NCI-H446 treated with DMSO at 0.1 percent for 48 hours (cell line): ENCODE measurements around the gene CABP4.
"Not testable (repeated sequence)": the region's sequence is repeated elsewhere in the genome, so short reads cannot be mapped to it uniquely, and the experiment has no call there.

Source experiments
- DNase-seq: peaks from one replicate; lab custom pipeline; 2025; lab: John Stamatoyannopoulos, UW

The CABP4 gene

DNA sequence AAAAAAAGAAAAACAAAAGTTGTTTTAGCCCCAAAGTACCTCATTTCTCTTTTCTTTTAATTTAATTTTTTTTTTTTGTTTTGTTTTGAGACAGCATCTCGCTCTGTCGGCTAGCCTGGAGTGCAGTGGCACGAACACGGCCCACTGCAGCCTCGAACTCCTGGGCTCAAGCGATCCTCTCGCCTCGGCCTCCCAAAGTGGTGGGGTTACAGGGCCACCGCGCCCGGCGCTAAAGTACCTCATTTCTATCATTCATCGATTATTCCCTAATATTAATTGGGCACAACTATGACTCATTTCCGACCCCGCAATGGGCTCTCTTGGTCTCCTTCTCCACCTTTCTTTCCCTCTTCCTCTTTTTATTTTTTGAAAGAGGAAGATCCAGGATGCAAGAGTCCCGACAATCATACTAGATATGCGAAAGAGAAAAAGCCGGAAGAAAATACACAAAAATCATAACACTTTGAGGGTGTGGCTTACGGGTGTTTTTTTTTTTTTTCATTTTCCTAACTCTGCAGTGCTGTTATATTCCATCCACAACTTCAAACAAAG is 27.2 kb downstream of the CABP4 start:
- no peak for DNase-seq

- DNase-seq = peak; percentile 97
These were observed 28.0 kb downstream of the CABP4 start, which contains the start of gene AIP for GRCh38 chr11:67482827-67483798. TSS of gene AIP (plus strand) at chr11:67483026. CDS start at chr11:67483159, 133 bp downstream.

- no peak for DNase-seq
These were observed 28.9 kb downstream of the CABP4 start for GRCh38 chr11:67483831-67484665.

DNA sequence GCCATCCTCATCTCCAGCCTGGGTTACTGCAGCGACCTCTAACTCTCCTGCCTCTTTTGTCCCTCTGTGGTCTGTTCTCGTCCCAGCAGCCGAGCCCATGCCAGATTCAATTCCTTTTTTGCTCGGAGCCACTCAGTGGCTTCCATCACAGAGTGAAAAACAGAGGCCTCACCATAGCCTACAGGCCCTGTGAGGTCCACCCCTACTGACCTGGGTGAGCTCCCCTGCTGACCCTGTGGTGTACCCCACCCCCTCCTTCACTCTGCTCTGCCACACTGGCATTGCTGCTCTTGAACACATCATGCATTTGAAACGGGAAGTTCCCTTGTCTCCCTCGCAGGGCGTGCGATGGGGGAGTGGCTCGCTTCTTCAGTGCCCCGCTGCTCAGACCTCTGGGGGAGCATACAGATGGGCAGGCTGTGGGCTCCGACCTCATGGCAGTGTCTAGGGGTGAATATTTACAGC is 29.7 kb downstream of the CABP4 start:
- no peak for DNase-seq

DNA sequence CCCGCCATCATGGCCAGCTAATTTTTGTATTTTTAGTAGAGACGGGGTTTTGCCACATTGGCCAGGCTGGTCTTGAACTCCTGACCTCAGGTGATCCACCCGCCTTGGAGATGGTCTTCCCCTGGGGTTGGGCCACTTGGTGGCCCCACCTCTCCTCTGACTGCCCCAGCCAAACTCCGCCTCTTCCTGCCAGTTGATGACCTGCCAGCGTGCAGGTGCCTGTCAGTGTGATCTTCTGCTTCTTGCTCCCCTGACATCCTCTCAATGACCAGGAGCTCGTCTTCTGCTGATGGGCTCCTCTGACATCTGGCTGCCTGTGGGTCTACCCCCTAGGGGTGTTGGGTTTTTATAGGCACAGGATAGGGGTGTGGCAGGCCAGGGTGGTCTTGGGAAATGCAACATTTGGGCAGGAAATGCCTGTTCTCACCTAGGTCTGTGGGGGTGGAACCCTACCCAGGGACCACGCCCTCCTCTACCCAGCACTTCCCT is 30.8 kb downstream of the CABP4 start:
- DNase-seq = not testable (repeated sequence)

DNA sequence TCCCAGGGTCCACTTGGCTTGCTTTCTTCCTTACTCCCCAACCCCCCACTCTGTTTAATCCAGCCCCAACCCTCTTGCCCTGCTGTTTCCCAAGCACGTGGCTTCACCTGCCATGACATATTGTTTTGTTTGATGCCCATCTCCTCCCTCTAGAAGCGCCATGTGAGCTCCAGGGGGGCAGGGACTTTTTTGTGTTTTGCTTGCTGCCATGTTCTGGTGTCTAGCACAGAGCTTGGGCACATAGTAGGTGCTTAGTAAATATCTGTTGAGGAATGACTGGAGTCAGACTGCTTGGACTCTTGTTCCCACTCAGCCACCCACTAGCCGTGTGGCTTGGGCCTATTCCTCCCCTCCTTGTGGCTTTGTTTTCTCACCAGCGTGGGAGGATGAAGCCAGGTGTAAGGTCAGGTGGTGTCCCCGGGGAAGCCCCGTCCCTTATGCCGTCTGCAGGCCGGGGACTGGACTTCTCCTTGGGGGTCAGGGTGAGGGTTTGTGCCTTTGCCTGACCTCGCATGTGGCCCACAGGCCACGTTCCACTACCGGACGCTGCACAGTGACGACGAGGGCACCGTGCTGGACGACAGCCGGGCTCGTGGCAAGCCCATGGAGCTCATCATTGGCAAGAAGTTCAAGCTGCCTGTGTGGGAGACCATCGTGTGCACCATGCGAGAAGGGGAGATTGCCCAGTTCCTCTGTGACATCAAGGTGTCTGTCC is 31.5 kb downstream of the CABP4 start:
- no peak for DNase-seq

- no peak for DNase-seq
These were observed 34.2 kb downstream of the CABP4 start for GRCh38 chr11:67489203-67489884.

DNA sequence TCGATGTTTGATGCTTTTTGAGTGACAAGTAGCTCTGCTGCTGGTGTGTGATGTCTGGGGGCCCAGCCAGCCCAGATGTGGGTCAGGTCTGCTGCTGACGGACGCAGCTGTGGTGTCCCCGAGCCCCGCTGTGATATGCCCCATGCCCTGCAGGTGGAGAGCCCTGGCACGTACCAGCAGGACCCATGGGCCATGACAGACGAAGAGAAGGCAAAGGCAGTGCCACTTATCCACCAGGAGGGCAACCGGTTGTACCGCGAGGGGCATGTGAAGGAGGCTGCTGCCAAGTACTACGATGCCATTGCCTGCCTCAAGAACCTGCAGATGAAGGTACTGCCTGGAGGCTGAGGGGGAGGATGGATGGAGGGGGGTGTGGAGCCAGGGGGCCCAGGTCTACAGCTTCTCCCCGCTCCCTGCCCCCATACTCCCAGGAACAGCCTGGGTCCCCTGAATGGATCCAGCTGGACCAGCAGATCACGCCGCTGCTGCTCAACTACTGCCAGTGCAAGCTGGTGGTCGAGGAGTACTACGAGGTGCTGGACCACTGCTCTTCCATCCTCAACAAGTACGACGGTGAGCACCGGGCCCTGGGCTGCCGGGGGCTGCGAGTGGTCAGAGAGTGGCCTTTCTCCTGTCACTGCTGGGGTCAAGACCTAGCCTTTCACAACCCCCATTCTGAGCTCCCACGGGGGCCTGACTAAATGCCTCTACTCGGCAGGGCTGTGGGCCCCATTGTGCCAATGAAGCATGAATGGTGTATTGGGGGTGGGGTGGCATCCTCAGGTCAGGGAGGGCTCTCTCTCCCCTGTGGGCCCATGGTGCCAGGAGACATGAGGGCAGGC is 35.0 kb downstream of the CABP4 start:
- DNase-seq = no peak

DNA sequence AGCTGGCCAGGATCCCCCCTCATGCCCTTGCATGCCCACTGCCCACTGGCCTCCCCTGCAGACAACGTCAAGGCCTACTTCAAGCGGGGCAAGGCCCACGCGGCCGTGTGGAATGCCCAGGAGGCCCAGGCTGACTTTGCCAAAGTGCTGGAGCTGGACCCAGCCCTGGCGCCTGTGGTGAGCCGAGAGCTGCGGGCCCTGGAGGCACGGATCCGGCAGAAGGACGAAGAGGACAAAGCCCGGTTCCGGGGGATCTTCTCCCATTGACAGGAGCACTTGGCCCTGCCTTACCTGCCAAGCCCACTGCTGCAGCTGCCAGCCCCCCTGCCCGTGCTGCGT is 35.5 kb downstream of the CABP4 start:
- DNase-seq = no peak

DNA sequence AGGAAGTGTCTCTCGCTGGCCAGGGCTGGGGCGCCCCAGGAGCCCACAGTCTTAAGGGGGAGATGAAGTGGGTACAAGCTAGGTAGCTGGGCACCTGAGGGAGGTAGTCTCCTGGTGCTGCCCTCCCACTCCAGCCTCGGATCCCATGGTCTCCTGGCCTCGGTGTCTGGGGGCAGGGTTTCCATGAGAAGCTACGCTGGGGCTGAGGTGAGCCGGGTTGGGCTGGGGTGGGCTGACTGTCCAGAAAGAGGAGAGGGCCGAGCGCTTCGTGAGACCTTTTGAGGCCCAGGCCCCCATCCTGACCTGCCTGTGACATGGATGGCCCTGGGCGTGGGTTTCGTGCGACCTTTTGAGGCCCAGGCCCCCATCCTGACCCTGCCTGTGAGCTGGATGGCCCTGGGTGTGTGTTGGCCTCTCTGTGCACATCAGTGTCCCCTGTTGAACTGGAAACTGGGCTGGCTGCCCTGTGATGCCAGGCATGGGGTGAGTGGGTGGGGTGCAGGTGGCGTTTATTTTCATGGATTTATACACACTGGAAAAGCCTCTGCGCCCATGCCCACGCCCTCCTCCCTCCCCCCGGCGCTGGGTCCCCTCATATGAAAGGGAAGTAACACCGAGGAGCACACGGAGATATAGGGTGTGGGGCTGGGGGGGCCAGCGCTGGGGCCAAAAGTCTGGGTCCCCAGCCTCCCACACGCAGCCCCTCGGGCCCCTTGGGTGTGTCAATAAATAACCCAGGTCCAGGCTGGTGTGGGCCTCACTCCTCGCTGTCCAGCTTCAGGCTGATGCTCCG is 36.3 kb downstream of the CABP4 start:
- DNase-seq = no peak

- DNase-seq = no peak
These were observed 37.0 kb downstream of the CABP4 start for GRCh38 chr11:67492069-67492727.

DNA sequence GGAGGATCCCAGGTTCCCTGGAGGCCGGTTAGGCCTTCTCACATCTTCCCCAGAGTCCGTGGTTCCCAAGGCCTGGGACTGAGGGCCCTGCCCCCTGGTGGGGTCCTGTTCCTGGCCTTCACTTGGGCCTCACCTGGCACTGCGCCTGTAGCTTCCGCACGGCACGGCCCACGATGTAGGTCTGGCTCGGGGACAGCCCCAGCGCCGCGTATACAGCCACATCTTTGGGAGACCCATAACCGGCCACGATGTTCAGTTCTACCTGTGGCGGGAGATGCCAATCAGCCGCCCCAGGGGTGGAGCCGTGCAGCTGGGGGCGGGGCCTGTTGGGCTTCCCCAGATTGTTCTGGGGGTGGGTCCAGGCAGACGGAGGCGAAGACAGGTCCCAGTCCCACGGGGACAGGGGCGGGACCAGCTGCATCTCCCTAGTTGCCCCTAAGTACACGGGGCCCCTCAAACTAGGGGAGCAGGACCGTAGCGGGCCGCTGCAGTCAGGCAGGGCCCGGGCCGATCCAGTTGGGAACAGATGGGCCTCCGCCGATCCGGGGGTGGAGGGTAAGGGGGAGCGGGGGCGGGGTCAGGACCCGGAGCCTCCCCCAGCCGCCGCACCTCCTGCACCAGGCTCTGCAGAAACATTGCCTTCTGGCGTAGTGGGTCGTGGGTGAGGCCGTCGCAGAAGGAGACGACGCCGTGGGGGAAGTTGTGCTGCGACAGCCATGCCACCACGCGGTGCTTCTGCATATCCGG is 37.8 kb downstream of the CABP4 start:
- no peak for DNase-seq

- DNase-seq = no peak
These were observed 38.6 kb downstream of the CABP4 start for GRCh38 chr11:67493548-67494370.

GRCh38 chr11:67494371-67495233 is 39.4 kb downstream of the CABP4 start:
- DNase-seq = no peak

- no peak for DNase-seq
These were observed 40.3 kb downstream of the CABP4 start for GRCh38 chr11:67495234-67496005.
